ENCODE results near the gene EXOC3L4.

EXOC3L4 gene

GRCh38 chr14:103123634-103124500, 29.3 kb downstream of the EXOC3L4 start:
- no peak for DNase-seq

- no peak for DNase-seq
These were observed 30.0 kb downstream of the EXOC3L4 start for GRCh38 chr14:103124501-103125001.

GRCh38 chr14:103125098-103126070, 30.9 kb downstream of the EXOC3L4 start:
- no peak for DNase-seq

- DNase-seq = no peak
These were observed 31.8 kb downstream of the EXOC3L4 start for GRCh38 chr14:103126088-103126872.

GRCh38 chr14:103126873-103127304, 32.4 kb downstream of the EXOC3L4 start:
- no peak for DNase-seq

GRCh38 chr14:103127356-103127755, 32.8 kb downstream of the EXOC3L4 start:
- DNase-seq = no peak

GRCh38 chr14:103127861-103128598, 33.5 kb downstream of the EXOC3L4 start:
- no peak for DNase-seq

GRCh38 chr14:103128631-103129300, 34.2 kb downstream of the EXOC3L4 start:
- no peak for DNase-seq

GRCh38 chr14:103129301-103130016, 34.9 kb downstream of the EXOC3L4 start:
- DNase-seq = no peak

- no peak for DNase-seq
These were observed 35.7 kb downstream of the EXOC3L4 start for GRCh38 chr14:103130017-103130764.

GRCh38 chr14:103130965-103131364, 36.4 kb downstream of the EXOC3L4 start:
- no peak for DNase-seq

- no peak for DNase-seq
These were observed 37.1 kb downstream of the EXOC3L4 start for GRCh38 chr14:103131580-103131979.

GRCh38 chr14:103132381-103133209, 38.1 kb downstream of the EXOC3L4 start:
- no peak for DNase-seq

- DNase-seq = no peak
These were observed 39.0 kb downstream of the EXOC3L4 start for GRCh38 chr14:103133210-103134140.

- DNase-seq = no peak
These were observed 39.9 kb downstream of the EXOC3L4 start for GRCh38 chr14:103134405-103134804.

- no peak for DNase-seq
These were observed 40.4 kb downstream of the EXOC3L4 start for GRCh38 chr14:103134919-103135318.
